SKM-1 treated with dmso at 0.1 percent for 144 hours (cell line): ENCODE results near the gene BRCA1.
"Not testable (repeated sequence)": the region's sequence is repeated elsewhere in the genome, so short reads cannot be mapped to it uniquely, and the experiment has no call there.

Experiments
- DNase-seq: peaks from one replicate; lab custom pipeline; 2025; ENCODE audit not compliant: unreplicated experiment; lab: John Stamatoyannopoulos, UW

The BRCA1 gene

DNA sequence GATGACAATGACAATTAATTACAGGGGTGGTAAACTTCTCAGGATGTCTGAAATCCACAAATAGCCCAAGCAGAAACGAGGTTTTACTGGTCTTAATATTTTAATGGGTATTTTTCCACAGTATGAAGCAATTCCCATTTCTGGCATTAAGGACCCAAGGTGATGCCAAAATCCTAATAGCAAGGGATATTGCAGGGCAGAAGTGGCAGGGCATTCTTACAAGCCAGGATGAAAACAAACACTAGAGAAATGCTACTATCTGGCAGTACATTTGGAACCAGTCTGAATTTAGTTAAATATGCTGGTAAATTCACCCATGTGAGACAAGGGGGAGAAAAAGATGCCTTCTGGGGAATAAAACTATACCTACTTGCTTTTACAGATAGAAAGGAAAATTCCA lies 54.9 kb downstream of the BRCA1 start:
- DNase-seq = no peak

DNA sequence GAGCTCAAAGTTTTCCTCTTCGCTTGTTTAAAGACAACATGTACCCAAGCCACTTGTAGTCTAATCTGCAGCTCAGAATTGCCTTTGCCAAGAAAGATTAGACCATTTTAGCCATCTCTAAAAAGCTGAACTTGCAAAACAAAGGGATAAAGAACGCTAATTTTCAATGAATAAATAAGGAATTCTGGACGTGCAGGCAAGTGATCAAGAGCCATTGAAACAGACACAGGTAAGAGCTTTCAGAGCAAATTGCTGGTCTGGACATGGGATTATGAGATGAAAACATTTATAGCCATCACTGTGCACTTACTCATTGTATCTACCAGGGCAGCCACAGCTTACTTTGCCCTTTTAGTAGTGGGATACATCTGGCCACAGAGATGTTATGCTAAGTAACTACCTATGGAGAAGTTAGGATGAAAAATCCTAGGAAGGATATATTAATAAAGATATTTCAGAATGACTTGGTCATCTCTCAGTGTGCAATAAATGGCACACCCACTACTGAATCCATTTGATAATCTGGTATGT lies 55.7 kb downstream of the BRCA1 start:
- DNase-seq = no peak

DNA sequence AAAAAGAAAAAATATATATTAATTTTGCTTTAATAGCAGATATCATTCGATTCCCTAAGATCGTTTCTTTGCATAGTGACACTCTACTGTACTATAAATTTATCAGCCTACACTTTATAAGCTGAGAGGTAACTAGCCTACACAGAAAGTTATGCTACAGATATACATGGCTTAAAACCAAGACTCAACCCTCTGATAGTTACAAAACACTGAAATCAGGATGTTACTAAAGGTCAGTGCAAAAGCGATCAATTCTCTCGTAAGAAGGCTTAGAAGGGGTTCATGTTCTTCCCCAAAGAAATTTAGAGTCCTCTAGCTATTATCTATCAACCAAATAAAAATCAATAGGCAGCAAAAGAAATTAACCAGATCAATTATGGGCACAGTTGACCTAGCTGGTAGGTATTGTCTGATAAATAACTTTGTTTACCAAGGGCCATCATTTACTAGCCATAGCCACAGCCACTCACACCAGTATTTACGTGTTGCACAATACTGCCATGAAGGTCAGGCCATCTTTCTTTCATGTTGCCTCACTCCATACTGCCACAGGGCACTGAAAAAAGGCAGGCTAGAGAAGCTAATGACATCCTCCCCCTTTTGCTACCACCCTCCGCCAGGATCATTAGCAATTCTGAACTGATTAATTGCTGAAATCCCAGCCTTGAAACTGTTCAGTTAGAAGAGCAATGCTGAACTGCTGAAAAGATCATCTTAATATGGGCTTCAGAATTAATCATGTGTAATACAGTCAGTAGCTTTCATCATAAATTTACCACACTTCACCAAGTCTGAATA lies 56.4 kb downstream of the BRCA1 start:
- DNase-seq = no peak

DNA sequence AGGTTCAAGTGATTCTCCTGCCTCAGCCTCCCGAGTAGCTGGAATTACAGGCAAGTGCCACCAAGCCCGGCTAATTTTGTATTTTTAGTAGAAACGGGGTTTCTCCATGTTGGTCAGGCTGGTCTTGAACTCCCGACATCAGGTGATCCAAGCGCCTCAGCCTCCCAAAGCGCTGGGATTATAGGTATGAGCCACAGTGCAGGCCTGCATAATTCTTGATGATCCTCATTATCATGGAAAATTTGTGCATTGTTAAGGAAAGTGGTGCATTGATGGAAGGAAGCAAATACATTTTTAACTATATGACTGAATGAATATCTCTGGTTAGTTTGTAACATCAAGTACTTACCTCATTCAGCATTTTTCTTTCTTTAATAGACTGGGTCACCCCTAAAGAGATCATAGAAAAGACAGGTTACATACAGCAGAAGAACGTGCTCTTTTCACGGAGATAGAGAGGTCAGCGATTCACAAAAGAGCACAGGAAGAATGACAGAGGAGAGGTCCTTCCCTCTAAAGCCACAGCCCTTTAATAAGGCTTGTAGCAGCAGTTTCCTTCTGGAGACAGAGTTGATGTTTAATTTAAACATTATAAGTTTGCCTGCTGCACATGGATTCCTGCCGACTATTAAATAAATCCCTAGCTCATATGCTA lies 62.1 kb downstream of the BRCA1 start:
- DNase-seq = no peak

DNA sequence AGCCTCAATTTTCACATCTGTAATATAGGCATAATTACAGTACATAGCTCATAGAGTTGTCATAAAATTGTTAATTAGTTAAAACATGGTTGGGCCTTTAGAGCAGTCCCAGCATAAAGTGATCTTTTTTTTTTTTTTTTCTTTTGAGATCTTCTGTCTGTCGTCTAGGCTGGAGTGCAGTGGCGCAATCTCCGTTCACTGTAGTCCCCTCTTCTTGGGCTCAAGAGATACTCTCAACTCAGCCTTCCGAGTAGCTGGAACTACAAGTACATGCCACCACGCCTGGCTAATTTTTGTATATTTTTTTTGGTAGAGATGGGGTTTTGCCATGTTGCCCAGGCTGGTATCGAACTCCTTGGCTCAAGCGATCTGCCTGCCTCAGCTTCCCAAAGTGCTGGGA lies 69.1 kb downstream of the BRCA1 start:
- no peak for DNase-seq

DNA sequence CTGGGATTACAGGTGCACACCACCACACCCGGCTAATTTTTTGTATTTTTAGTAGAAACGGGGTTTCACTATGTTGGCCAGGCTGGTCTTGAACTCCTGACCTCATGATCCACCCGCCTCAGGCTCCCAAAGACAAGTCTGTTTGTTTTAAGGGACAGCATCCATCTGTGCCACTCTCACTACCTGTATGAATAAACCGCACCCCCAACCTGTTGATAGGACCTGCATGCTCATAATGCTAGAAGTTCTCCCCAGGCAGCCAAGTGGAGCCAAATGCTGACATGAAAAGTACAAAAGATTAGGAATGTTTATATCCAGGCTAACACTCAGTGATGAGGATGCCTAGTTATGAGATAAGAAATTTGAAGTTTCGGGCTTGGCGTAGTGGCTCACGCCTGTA lies 72.2 kb downstream of the BRCA1 start:
- not testable (repeated sequence) for DNase-seq

DNA sequence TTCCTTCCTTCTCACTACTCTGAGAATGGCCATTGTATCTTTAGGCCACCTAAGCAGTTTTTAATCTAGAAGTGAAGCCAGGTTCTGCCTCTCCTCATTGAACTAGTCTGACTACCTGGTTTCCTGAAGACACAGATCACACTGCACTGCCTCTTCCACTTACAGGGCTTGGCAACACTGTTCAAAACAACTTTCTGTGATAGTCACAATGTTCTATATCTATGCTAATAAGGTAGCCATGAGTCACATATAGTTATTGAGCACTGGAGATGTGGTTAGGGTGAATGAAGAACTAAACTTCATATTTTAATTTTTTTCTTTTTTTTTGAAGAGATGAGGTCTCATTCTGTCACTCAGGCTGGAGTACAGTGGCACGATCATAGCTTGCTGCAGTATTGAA lies 73.2 kb downstream of the BRCA1 start:
- no peak for DNase-seq

DNA sequence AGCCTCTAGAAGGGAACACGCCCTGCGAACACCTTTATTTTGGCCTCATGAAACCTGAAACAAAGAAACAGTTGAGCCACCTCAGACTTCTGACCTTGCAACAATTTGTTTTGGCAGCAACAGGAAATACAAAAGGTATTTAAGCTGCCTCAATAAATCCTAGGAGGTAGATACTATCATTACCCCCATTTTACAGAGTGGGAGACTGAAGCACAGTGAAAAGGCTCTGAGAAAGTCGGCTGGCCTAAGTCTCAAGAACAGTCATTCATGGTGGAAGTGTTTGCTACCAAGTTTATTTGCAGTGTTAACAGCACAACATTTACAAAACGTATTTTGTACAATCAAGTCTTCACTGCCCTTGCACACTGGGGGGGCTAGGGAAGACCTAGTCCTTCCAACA lies 81.1 kb downstream of the BRCA1 start:
- no peak for DNase-seq

DNA sequence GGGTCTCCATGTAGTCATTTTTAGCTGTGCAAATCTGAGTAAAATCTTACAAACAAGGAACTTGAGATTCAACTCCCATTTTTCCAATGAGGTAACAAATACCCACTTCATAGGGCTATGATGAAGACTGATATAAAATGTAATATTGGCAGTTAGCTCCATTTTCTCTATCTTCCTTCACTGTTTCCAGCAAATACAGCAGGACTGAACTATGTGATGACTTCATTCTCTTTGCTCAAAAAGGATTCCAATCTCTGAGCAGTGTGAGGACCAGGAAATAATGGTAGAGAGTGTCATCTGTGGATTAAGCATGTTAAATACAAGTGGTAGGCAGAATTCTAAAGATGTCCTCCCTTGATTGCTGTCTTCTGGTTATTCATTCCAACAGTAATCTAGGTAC lies 81.9 kb downstream of the BRCA1 start:
- no peak for DNase-seq

DNA sequence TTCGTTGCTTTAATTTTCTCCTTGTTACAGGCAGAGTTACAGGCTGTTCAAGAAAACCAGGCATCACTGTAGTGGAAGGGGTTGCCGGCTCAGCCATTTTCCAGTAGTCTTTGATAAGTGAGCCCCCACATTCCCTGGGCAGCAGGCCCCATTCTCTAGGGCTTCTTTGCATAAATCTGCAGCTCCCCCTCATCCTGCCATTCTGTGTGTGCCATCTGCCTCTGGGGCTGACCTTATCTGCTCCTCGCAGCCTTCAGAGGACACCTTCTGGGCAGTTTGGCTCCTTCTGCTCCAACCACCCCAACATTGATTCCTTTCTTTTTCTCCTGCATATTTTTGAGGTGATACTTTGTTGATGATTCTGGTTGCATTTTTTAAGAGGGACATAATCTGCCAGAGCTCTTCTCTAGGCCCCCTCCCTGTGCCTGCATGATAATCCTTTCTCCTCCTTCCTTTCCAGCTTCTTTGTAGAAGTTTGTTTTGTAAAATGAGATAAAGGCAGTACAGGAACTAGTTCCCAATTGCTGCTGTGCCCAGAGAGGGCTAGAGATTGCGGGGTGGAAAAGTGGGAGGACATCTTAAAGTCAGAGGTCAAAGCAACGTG lies 83.0 kb downstream of the BRCA1 start:
- DNase-seq = no peak

DNA sequence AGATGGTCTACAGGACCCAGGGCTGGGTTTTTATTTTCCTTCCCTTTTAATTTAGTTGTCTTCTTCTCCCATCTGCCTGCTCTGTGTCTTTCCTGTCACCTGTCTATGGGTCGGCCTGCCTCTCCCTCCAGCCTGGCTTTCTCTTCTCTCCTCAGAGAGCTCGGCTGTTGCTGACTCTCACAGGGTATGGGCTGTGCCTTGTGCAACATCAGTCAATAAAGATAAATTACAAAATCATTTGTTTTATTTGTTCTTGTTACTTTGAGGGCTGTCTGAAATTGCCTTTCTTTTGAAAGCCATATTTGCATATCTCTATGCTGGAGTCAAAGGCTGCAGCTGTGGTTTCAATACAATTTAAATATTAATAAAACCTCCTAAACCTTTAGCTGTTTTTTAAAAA lies 84.5 kb downstream of the BRCA1 start:
- no peak for DNase-seq

DNA sequence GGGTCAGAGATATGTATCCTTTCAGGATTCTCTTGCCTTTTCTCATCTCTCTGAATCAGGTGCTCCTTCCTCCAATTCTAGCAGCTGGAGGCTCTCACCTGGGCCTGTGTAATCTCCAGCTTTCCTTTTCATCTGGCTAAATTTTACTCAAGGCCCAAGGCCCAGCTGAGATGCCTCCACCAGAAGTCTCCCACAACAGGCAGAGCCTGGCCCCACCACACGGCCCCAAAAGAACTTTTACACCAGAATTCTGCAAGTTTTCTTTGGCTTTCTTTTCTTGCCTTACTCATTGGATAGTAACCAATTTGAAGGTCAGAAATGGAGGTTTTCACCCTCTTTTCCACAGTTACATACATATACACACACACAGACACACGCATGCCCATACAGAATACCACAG lies 85.5 kb downstream of the BRCA1 start:
- no peak for DNase-seq

DNA sequence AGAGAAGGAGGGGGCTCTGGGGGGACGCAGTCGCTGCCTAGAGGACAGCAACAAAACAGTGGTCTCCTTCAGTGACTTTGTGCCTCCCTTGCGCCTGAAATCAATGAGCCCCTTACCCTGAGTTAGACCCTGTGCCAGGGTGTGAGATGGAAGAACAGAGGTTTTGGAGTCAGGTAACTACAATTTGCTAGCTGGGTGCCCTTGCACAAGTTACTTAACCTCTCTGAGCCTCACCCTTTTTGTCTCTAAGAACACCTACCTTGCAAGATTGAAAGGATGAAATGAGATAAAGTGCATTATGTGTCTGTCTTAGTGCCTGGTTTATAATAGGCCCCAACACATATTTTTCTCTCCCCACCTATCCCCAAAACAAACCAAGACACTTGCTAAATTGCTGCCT lies 90.3 kb downstream of the BRCA1 start:
- DNase-seq = no peak

DNA sequence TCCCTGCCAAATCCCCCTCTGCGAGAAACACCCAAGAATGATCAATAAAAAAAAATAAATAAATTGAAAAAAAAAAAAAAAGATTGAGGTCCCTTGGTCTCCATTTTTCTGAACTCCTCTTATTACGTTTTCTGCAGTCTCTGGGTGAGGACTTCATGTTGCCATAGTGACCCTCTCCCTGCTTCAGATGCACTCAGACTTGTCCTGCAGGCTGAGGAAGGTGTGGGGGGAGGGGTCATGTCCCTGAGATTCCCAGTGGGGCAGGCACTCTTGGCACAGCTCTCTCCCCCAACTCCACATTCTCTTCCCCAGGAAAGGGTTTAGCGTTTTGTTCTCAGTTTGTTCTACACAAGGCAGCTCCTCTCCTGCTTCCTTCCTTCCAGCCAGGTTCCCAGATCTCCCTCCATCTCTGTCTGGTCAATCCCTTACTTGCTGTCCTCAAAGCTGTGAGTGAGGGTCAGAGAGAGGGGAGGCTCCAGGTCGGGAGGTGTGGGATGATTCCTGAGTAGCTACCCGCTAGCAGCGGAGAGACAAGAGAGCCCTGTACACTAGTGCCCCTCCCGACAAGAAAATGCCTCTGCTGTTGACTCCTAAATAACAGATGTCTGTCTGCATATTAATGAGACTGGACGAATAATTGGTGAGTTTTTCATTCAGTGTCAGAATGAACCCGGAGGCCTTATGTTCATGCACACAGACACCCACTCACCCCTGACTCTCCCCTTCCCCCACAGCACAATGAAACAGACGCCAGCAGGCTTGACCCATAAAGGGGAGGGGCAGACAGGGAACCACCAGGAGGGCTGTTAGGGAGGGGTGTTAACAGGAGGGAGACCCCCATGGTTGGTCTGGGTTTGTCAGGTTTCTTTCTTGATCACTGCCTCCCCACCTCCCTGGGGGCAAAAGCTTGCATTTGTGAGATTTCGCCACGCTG lies 90.9 kb downstream of the BRCA1 start:
- DNase-seq = no peak

DNA sequence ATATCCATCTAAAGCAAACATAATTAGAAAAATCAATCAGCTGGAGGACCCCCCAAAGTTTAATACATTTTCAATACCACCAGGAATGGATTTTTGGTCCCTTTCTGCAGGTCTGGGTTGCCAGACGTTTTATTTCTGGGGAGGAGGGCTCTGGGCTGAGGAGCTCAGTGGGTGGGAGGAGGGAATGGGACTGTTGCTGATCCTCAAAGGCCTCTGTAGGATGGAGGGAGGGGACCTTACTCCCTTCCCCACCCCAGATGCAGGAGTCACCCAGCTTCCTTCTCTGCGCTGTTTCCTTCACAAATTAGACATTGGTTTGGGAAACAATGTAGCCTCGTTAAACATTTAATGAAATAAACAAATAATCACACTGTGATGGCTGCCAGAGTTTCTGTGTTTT lies 93.5 kb downstream of the BRCA1 start:
- no peak for DNase-seq

DNA sequence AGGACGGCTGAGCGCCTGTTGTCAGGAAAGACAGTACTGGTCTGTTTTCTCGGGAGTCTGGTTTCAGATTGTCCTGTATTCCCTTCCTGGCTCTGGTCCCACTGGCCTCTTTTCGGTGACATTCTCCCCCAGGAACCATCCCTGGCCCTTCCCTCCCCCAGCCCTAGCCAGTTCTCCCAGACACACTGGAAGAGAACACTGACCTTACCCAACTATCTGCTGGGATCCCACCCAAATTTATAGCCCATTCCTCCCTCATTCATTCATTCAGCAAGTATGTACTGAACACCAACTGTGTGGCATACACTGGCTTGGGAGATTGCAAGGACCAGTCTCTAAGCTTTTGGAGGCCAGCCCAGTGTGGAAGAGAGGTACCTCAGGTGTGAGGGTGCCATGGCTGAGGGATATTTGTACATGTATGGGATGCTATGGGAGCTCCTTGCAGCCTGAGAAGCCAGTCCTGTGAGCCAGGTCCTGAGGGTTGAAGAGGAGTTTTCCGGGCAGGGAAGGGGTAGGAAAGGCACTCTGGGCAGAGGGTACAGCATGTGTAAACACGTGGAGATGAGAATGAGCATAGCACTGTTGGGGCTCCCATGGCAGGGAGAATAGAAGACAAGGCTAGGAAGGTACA lies 94.9 kb downstream of the BRCA1 start:
- DNase-seq = no peak

DNA sequence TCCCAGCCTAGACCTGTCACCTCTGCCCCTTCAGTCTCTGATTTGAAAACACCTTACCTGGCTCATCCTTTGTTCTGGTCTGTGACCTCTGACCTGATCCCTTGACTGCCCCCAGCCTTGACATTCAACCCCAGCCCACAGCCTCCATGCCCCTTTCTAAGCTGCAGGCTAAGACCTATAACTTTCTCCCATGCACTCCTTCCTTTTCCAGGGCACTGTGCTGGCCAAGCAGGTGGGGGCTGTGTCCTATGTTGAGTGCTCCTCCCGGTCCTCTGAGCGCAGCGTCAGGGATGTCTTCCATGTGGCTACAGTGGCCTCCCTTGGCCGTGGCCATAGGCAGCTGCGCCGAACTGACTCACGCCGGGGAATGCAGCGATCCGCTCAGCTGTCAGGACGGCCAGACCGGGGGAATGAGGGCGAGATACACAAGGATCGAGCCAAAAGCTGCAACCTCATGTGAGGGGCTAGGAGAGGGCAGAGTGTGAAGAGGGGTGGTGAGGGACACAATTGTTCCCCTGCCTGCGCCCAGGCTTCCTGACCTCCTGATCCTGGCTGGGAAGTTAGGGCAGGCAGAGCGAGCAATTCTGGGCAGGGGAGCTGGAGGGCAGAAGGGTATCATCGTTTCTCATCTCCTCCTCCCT lies 96.8 kb downstream of the BRCA1 start:
- no peak for DNase-seq

DNA sequence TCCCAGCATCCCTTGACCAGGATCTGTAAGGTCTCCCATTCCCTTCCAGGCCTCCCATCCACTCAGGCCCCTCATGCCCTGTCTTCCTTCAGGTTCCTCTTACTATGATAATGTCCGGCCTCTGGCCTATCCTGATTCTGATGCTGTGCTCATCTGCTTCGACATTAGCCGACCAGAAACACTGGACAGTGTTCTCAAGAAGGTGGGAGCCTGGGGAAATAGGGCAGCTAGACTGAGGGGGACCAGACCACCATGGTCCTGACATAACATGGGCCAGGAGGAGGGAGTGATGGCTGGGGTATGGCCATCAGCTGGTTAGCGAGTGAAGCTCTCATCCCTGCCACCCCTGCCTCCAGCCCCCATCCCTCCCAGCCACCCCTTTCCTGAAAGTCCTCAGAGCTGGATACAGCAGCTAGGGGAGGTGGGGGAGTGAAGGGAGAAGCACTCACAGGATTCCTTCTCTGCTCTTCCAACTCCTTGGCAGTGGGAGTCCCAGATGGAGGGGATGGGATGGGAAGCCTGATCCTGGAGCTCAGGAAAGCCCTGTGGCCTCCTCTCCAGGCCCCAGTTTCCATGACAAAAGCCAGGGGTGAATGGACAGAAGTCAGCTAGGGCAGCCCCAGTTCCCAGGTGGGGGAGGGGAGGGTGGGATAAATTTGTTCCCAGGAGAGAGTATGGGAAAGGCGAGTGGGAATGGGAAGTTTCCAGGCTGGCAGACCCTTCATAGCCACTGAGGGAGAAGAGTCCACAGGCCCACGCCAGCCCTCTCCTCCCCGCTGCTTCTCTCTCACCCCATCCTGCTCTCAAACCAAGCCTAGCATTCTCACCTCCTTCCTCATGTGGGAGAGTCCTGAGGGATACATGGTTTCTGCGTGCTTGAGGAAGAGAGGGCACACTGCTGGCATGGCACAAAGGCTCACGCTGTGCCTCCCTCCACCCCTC lies 97.8 kb downstream of the BRCA1 start:
- DNase-seq = no peak

DNA sequence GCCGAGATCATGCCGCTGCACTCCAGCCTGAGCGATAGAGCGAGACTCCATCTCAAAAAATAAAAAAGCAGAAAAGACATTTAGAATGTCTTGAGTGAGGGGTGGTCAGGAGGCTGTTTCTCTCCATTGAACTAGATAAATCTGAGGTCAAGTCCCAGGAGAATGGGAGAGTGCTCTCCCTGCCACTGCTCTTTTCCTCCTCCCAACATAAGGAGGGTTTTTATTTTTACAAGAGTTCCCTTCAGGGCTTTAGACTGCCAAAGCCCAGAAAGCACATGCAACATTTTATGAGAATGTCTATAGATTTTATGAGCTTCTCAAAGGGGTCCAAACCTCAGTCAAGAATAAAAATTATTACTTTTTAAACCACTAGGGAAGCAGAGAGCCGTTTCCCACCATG lies 98.6 kb downstream of the BRCA1 start:
- no peak for DNase-seq
